Measurements from ENCODE around the gene ZNF622.

ZNF622 gene

DNA sequence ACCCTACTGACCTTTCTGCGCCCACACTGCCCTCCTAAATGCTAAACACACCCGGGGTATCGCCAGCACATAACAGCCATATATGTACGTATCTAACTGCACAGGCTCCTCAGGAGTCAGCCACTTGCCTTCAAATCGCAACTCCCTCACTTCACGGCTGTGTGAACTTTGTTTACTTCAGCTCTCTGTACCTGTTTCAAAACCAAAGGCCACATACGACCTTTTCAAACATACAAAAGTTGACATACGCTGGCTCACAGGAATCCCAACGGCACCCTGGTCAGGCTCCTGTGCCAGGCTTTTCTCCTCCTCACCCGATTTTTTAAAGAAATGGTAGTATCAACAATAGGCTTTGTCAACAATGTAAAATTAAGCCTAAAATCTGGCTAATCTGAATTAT, 39.0 kb upstream of the ZNF622 start:
- no peak for DNase-seq (ENCODE audit: low spot score)
- TF ChIP-seq, protein P1, sequence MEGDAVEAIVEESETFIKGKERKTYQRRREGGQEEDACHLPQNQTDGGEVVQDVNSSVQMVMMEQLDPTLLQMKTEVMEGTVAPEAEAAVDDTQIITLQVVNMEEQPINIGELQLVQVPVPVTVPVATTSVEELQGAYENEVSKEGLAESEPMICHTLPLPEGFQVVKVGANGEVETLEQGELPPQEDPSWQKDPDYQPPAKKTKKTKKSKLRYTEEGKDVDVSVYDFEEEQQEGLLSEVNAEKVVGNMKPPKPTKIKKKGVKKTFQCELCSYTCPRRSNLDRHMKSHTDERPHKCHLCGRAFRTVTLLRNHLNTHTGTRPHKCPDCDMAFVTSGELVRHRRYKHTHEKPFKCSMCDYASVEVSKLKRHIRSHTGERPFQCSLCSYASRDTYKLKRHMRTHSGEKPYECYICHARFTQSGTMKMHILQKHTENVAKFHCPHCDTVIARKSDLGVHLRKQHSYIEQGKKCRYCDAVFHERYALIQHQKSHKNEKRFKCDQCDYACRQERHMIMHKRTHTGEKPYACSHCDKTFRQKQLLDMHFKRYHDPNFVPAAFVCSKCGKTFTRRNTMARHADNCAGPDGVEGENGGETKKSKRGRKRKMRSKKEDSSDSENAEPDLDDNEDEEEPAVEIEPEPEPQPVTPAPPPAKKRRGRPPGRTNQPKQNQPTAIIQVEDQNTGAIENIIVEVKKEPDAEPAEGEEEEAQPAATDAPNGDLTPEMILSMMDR (IDR thresholded peaks at IDR 0.05; ENCODE audit: extremely low read depth, missing control alignments), result no peak

DNA sequence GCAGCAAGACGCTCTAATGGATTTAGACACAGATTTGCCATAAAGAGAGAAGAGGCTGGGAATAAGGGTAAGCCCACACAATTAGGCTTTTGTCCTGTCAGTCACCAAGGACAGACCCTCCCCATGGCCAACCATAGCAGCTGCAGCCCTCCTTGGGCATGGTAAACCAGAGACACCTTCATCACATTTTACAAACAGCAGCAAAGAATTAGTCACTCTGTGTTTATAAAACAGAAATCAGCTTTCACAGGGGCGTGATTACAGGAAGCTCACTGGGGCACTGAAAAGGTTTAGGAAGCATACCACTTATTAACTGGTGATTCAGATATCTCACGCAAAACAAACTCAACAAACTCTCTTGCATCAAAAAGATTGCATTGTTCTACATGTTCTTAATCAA, 37.3 kb upstream of the ZNF622 start:
- DNase-seq (ENCODE audit: low spot score), result no peak
- TF ChIP-seq, protein P1 (IDR thresholded peaks at IDR 0.05; ENCODE audit: extremely low read depth, missing control alignments), result no peak

DNA sequence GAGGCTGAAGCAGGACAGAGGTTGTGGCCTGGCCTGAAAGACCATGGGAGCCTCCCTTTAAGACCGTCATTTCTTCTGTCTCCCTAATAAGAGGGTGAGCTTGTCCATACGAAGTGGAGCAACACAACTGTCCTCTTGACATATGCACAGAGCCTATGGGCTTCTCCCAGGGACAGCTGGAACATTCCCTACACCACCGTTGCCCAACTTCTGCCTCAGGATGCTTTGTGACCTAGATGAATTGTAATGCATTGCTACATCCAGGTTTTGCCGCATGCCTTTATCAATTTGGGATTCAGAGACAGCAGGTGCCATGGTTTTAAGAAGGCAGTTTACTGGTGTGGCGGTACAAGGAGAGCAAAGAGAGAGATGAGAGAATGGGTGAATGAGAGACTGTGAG, 34.4 kb upstream of the ZNF622 start:
- no peak for DNase-seq (ENCODE audit: low spot score)
- TF ChIP-seq, protein P1 (IDR thresholded peaks at IDR 0.05; ENCODE audit: extremely low read depth, missing control alignments), result no peak

DNA sequence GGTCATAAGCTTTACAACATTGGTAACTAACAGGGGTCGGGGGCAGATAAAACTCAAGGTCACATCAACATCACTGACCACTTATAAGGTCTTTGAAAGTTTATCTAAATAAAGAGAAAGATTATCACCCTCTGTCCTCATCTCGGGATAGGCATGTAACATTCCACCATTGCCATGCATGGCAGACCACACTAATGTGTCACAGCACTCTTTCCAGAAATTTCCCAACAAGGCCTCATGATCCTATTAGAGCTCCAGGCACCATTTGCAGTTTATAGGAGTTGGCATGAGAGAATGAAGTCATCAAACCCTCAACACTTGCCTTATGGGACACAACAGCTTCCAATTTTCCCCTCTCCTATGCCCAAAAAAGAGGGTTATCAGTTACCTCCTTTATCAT, 31.9 kb upstream of the ZNF622 start:
- TF ChIP-seq, protein P1 (IDR thresholded peaks at IDR 0.05; ENCODE audit: extremely low read depth, missing control alignments), result no peak

DNA sequence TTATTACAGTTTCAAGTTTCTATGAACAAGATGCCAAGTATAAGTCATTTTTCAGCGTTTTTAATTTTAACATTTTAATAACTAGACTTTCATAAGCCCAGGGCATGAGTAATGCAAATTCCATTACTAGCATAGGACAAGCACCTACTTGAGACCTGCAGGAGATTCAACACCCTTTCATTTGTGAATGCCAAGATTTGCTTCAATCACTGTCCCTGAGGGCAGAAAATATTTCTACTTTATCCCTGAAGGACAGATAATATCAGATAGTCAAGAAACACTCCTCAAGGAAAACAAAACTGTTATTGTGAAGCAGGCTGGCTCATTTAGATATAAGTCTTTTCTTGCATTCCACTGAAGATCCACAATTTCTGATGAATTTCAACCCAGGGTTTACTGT, 27.7 kb upstream of the ZNF622 start:
- DNase-seq (ENCODE audit: low spot score), result no peak
- TF ChIP-seq, protein P1 (IDR thresholded peaks at IDR 0.05; ENCODE audit: extremely low read depth, missing control alignments), result no peak

More for the DNA sequence above, 31.9 kb upstream of the ZNF622 start:
- no peak for DNase-seq (ENCODE audit: low spot score)

DNA sequence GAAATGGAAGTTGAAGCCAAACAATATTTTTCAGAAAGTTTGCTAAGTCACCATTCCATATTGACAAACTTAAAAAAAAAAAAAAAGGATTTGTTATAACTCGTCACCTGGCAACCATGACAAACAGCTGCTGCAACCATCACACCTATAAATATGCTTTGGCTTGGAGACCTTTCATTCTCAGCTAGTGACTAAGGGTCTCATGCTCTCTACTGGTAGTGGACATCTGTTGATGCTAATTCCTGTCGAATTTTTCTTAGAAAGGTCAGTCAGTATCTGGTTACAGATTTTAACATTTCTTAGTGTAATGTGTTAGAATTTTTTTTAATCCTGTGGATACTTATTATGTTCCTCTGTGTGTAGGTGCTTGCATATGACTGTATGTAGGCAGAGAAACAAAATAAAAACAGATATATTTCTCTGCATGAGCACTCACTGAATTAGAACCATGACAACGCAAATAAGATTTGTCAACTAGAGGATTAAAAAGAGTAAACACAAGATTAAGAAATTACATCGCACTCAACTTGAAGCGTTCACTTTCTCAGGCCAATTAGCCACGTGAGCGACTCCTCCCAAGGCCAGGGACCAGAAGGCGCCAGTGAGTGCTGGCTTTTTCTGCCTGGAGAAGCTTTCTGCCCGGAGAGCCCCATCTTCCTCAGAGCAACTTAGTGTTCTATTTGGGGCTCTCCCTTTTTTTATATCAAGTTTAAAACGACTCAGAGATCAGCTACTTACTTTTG, 27.0 kb upstream of the ZNF622 start:
- TF ChIP-seq, protein P1 (IDR thresholded peaks at IDR 0.05; ENCODE audit: extremely low read depth, missing control alignments), result no peak

DNA sequence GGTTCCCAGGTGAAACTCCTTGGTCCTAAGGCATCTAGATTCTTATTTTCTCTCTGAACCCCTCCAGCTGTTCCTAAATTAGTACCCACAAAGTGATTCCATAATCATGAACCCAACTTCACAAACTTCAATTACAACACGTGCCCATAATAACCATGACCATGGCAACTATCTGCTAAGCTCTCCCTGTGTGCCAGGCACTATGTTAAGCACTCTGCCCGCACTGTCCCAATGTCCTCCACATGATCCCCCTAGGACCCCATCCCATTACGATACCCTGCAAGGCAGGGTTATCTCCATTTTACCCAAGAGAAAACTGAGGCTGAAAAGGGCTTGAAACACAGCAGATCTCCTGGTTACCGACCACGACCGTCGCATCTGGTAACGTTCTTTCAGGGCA, 25.3 kb upstream of the ZNF622 start:
- TF ChIP-seq, protein P1 (IDR thresholded peaks at IDR 0.05; ENCODE audit: extremely low read depth, missing control alignments), result no peak
- DNase-seq (ENCODE audit: low spot score), result no peak

More for the DNA sequence above, 27.0 kb upstream of the ZNF622 start:
- no peak for DNase-seq (ENCODE audit: low spot score)
